Breast epithelium (tissue), 3 donors: ENCODE results near the gene FAM163A.

ENCODE experiments used
- CTCF ChIP-seq, 3 donors: fragments of 450-650 bp; IDR thresholded peaks; one replicate each; pipeline ENCODE4 v1.5.1; 2016 to 2017; ENCODE audit warnings: antibody characterized with exemption in 3 of 3, mild to moderate bottlenecking in 3 of 3, moderate library complexity in 3 of 3
- POLR2A ChIP-seq: fragments of 450-650 bp; IDR thresholded peaks from one replicate; pipeline ENCODE4 v1.6.1; 2016; ENCODE audit warnings: antibody characterized with exemption, mild to moderate bottlenecking, moderate library complexity
- POLR2AphosphoS5 ChIP-seq, 3 donors: sonication (generic); formaldehyde crosslinking; IDR thresholded peaks; one replicate each; pipeline ENCODE4 v1.6.1; 2017; ENCODE audit warnings: antibody characterized with exemption in 3 of 3

- TF ChIP-seq CTCF (IDR thresholded peaks at IDR 0.05) (no peak), POLR2A (no peak), POLR2AphosphoS5 (IDR thresholded peaks at IDR 0.05) (no peak)
Observed at GRCh38 chr1:179745131-179745611, 2.1 kb downstream of the FAM163A start.
